GM19463 (cell line): ENCODE data around the gene NR2E3.
"Not testable (repeated sequence)": the region's sequence is repeated elsewhere in the genome, so short reads cannot be mapped to it uniquely, and the experiment has no call there.

Experiments used
- ATAC-seq: cut with Tn5 transposase; IDR thresholded peaks from one replicate; pipeline ENCODE4 v1.9.1; 2021; ENCODE audit warnings: mild to moderate bottlenecking, moderate library complexity; ENCODE audit not compliant: unreplicated experiment

NR2E3 gene

GRCh38 chr15:71813723-71814470, 3.5 kb downstream of the NR2E3 start:
- no peak for ATAC-seq

- ATAC-seq = no peak
Observed at GRCh38 chr15:71815301-71815700, 4.9 kb downstream of the NR2E3 start.

- ATAC-seq = no peak
Observed at GRCh38 chr15:71817351-71817750, 7.0 kb downstream of the NR2E3 start.

- ATAC-seq = no peak
Observed at GRCh38 chr15:71820127-71820526, 9.8 kb downstream of the NR2E3 start.

GRCh38 chr15:71821547-71822129, 11.3 kb downstream of the NR2E3 start:
- no peak for ATAC-seq

- ATAC-seq = no peak
Observed at GRCh38 chr15:71822890-71823630, 12.7 kb downstream of the NR2E3 start.

GRCh38 chr15:71823801-71824200, 13.4 kb downstream of the NR2E3 start:
- ATAC-seq = no peak

- no peak for ATAC-seq
Observed at GRCh38 chr15:71825021-71825730, 14.8 kb downstream of the NR2E3 start.

- no peak for ATAC-seq
Observed at GRCh38 chr15:71826196-71826595, 15.8 kb downstream of the NR2E3 start.

- ATAC-seq = no peak
Observed at GRCh38 chr15:71830981-71831380, 20.6 kb downstream of the NR2E3 start.

- no peak for ATAC-seq
Observed at GRCh38 chr15:71841563-71841962, 31.2 kb downstream of the NR2E3 start.

- ATAC-seq = no peak
Observed at GRCh38 chr15:71844916-71845315, 34.6 kb downstream of the NR2E3 start.

GRCh38 chr15:71853543-71853942, 43.2 kb downstream of the NR2E3 start:
- ATAC-seq = no peak

- not testable (repeated sequence) for ATAC-seq
Observed at GRCh38 chr15:71858232-71858631, 47.9 kb downstream of the NR2E3 start.
